ENCODE measurements around the gene ALX3.
"Not testable (repeated sequence)": the region's sequence is repeated elsewhere in the genome, so short reads cannot be mapped to it uniquely, and the experiment has no call there.

Gene ALX3

GRCh38 chr1:110081061-110081460 is 10.6 kb upstream of the ALX3 start:
- no peaks in the 10 kb centered on the region for H3K79me2 ChIP-seq (ENCODE audit: control insufficient read depth, insufficient read depth, low read length, unreplicated experiment)
- H3K4me1 ChIP-seq (ENCODE audit: control insufficient read depth, insufficient read depth, low read length, unreplicated experiment), result no peaks in the 10 kb centered on the region
- H2AFZ ChIP-seq (ENCODE audit: low read length, unreplicated experiment), result no peak overlapping the region
- no peaks in the 10 kb centered on the region for H3K36me3 ChIP-seq (ENCODE audit: insufficient read depth, low read length)
- no peak overlapping the region for H3K4me3 ChIP-seq (ENCODE audit: low read depth, low read length)
- no peak overlapping the region for H3K27ac ChIP-seq (ENCODE audit: low read depth, low read length)
- H3K27me3 ChIP-seq (ENCODE audit: insufficient read depth, low read length), result peaks cover 27% of the 10 kb centered on the region

GRCh38 chr1:110079995-110080394 is 9.5 kb upstream of the ALX3 start:
- H3K79me2 ChIP-seq (ENCODE audit: control insufficient read depth, insufficient read depth, low read length, unreplicated experiment); H2AFZ ChIP-seq (ENCODE audit: low read length, unreplicated experiment); H3K4me3 ChIP-seq (ENCODE audit: low read depth, low read length); H3K4me1 ChIP-seq (ENCODE audit: control insufficient read depth, insufficient read depth, low read length, unreplicated experiment); H3K36me3 ChIP-seq (ENCODE audit: insufficient read depth, low read length); H3K27ac ChIP-seq (ENCODE audit: low read depth, low read length): not testable (repeated sequence)
- H3K27me3 ChIP-seq (ENCODE audit: insufficient read depth, low read length), result peaks cover 23% of the 10 kb centered on the region

GRCh38 chr1:110076789-110077500 is 6.5 kb upstream of the ALX3 start:
- H3K4me3 ChIP-seq (ENCODE audit: low read depth, low read length), result no peak overlapping the region
- peaks cover 13% of the 10 kb centered on the region; the same call in 1 of the 2 replicates for H3K27me3 ChIP-seq (ENCODE audit: insufficient read depth, low read length)

GRCh38 chr1:110074166-110074565 is 3.7 kb upstream of the ALX3 start:
- no peaks in the 10 kb centered on the region for H3K36me3 ChIP-seq (ENCODE audit: insufficient read depth, low read length)
- peaks cover 37% of the 10 kb centered on the region for H3K27me3 ChIP-seq (ENCODE audit: insufficient read depth, low read length)
- no peaks in the 10 kb centered on the region for H3K4me1 ChIP-seq (ENCODE audit: control insufficient read depth, insufficient read depth, low read length, unreplicated experiment)
- no peak overlapping the region for H2AFZ ChIP-seq (ENCODE audit: low read length, unreplicated experiment)
- H3K4me3 ChIP-seq (ENCODE audit: low read depth, low read length), result no peak overlapping the region
- H3K79me2 ChIP-seq (ENCODE audit: control insufficient read depth, insufficient read depth, low read length, unreplicated experiment), result no peaks in the 10 kb centered on the region
- no peak overlapping the region for H3K27ac ChIP-seq (ENCODE audit: low read depth, low read length)

More at GRCh38 chr1:110076789-110077500, 6.5 kb upstream of the ALX3 start:
- Histone ChIP-seq H3K4me1 (ENCODE audit: control insufficient read depth, insufficient read depth, low read length, unreplicated experiment) (no peaks in the 10 kb centered on the region), H3K79me2 (ENCODE audit: control insufficient read depth, insufficient read depth, low read length, unreplicated experiment) (no peaks in the 10 kb centered on the region), H3K36me3 (ENCODE audit: insufficient read depth, low read length) (no peaks in the 10 kb centered on the region), H3K27ac (ENCODE audit: low read depth, low read length) (no peak overlapping the region), H2AFZ (ENCODE audit: low read length, unreplicated experiment) (no peak overlapping the region)

GRCh38 chr1:110070282-110070669 is 196 bp downstream of the ALX3 start:
- no peak overlapping the region for H3K27ac ChIP-seq (ENCODE audit: low read depth, low read length)
- peaks cover 53% of the 10 kb centered on the region for H3K27me3 ChIP-seq (ENCODE audit: insufficient read depth, low read length)
- H3K4me1 ChIP-seq (ENCODE audit: control insufficient read depth, insufficient read depth, low read length, unreplicated experiment), result no peaks in the 10 kb centered on the region
- no peaks in the 10 kb centered on the region for H3K79me2 ChIP-seq (ENCODE audit: control insufficient read depth, insufficient read depth, low read length, unreplicated experiment)
- H3K4me3 ChIP-seq (ENCODE audit: low read depth, low read length), result no peak overlapping the region
- H3K36me3 ChIP-seq (ENCODE audit: insufficient read depth, low read length), result no peaks in the 10 kb centered on the region
- H2AFZ ChIP-seq (ENCODE audit: low read length, unreplicated experiment), result no peak overlapping the region

GRCh38 chr1:110069404-110070281 is 829 bp downstream of the ALX3 start:
- Histone ChIP-seq H3K36me3 (ENCODE audit: insufficient read depth, low read length) (no peaks in the 10 kb centered on the region), H3K4me3 (ENCODE audit: low read depth, low read length) (no peak overlapping the region), H2AFZ (ENCODE audit: low read length, unreplicated experiment) (no peak overlapping the region), H3K79me2 (ENCODE audit: control insufficient read depth, insufficient read depth, low read length, unreplicated experiment) (no peaks in the 10 kb centered on the region), H3K27ac (ENCODE audit: low read depth, low read length) (no peak overlapping the region), H3K4me1 (ENCODE audit: control insufficient read depth, insufficient read depth, low read length, unreplicated experiment) (no peaks in the 10 kb centered on the region), H3K27me3 (ENCODE audit: insufficient read depth, low read length) (peaks cover 53% of the 10 kb centered on the region)

GRCh38 chr1:110068646-110069403 is 1.6 kb downstream of the ALX3 start:
- H3K4me3 ChIP-seq (ENCODE audit: low read depth, low read length), result no peak overlapping the region
- no peaks in the 10 kb centered on the region for H3K4me1 ChIP-seq (ENCODE audit: control insufficient read depth, insufficient read depth, low read length, unreplicated experiment)
- no peaks in the 10 kb centered on the region for H3K36me3 ChIP-seq (ENCODE audit: insufficient read depth, low read length)
- no peaks in the 10 kb centered on the region for H3K79me2 ChIP-seq (ENCODE audit: control insufficient read depth, insufficient read depth, low read length, unreplicated experiment)
- H2AFZ ChIP-seq (ENCODE audit: low read length, unreplicated experiment), result no peak overlapping the region
- H3K27me3 ChIP-seq (ENCODE audit: insufficient read depth, low read length), result peaks cover 53% of the 10 kb centered on the region
- H3K27ac ChIP-seq (ENCODE audit: low read depth, low read length), result no peak overlapping the region

GRCh38 chr1:110067893-110068645 is 2.4 kb downstream of the ALX3 start:
- Histone ChIP-seq H3K79me2 (ENCODE audit: control insufficient read depth, insufficient read depth, low read length, unreplicated experiment) (no peaks in the 10 kb centered on the region), H3K27ac (ENCODE audit: low read depth, low read length) (no peak overlapping the region), H3K27me3 (ENCODE audit: insufficient read depth, low read length) (peaks cover 50% of the 10 kb centered on the region), H3K4me3 (ENCODE audit: low read depth, low read length) (no peak overlapping the region), H2AFZ (ENCODE audit: low read length, unreplicated experiment) (no peak overlapping the region), H3K4me1 (ENCODE audit: control insufficient read depth, insufficient read depth, low read length, unreplicated experiment) (no peaks in the 10 kb centered on the region), H3K36me3 (ENCODE audit: insufficient read depth, low read length) (no peaks in the 10 kb centered on the region)

GRCh38 chr1:110067479-110067892 is 3.0 kb downstream of the ALX3 start:
- Histone ChIP-seq H3K27me3 (ENCODE audit: insufficient read depth, low read length) (peaks cover 46% of the 10 kb centered on the region), H3K79me2 (ENCODE audit: control insufficient read depth, insufficient read depth, low read length, unreplicated experiment) (no peaks in the 10 kb centered on the region), H3K27ac (ENCODE audit: low read depth, low read length) (no peak overlapping the region), H3K36me3 (ENCODE audit: insufficient read depth, low read length) (no peaks in the 10 kb centered on the region), H2AFZ (ENCODE audit: low read length, unreplicated experiment) (no peak overlapping the region), H3K4me3 (ENCODE audit: low read depth, low read length) (no peak overlapping the region), H3K4me1 (ENCODE audit: control insufficient read depth, insufficient read depth, low read length, unreplicated experiment) (no peaks in the 10 kb centered on the region)

GRCh38 chr1:110065841-110066240 is 4.6 kb downstream of the ALX3 start:
- Histone ChIP-seq H3K27ac (ENCODE audit: low read depth, low read length) (no peak overlapping the region), H3K79me2 (ENCODE audit: control insufficient read depth, insufficient read depth, low read length, unreplicated experiment) (no peaks in the 10 kb centered on the region), H3K36me3 (ENCODE audit: insufficient read depth, low read length) (no peaks in the 10 kb centered on the region), H3K27me3 (ENCODE audit: insufficient read depth, low read length) (peaks cover 30% of the 10 kb centered on the region), H3K4me3 (ENCODE audit: low read depth, low read length) (no peak overlapping the region), H3K4me1 (ENCODE audit: control insufficient read depth, insufficient read depth, low read length, unreplicated experiment) (no peaks in the 10 kb centered on the region), H2AFZ (ENCODE audit: low read length, unreplicated experiment) (no peak overlapping the region)

Data from ACC112 (cell line).